H1 (cell line): Measurements from ENCODE around the gene CCL3. TPM values are rescaled to one million over a fixed set of nuclear protein-coding genes. Genes with fewer than 3 reads are reported as not detected.

Experiments
- CTCF ChIA-PET: fragments of 300-600 bp; sonication (Branson Sonifier 250); formaldehyde crosslinking; loops from one replicate; lab custom pipeline; 2021; ENCODE audit not compliant: partially characterized antibody; lab: Charles Lee
- POLR2A ChIA-PET: fragments of 300-600 bp; sonication (Branson Sonifier 250); formaldehyde crosslinking; loops from one replicate; lab custom pipeline; 2021; ENCODE audit warnings: inconsistent platforms; ENCODE audit not compliant: partially characterized antibody; lab: Charles Lee
- DNase-seq, 2 experiments: peaks; one replicate each; pipeline versions ENCODE4 v3.0.0 to v3.0.0-alpha.2; 2010 to 2022; ENCODE audit warnings: low spot score in 2 of 2, low read depth in 1 of 2, mixed read lengths in 1 of 2
- FAIRE-seq: peaks from 2 replicates; lab custom pipeline; 2011; peaks lifted over from hg19 to GRCh38; lab: Jason Lieb, UNC
- H2AFZ ChIP-seq: 2 replicates; pipeline ENCODE4 v1.8.1; 2012; ENCODE audit warnings: low read length, inconsistent platforms
- H2AK5ac ChIP-seq: 2 replicates; pipeline ENCODE4 v1.6.1; 2013; ENCODE audit warnings: low read depth, low read length
- H2BK120ac ChIP-seq: replicated peaks from 2 replicates; pipeline ENCODE3; 2013; ENCODE audit warnings: low read depth, low read length, inconsistent platforms
- H2BK12ac ChIP-seq: 2 replicates; pipeline ENCODE4 v1.6.1; 2013; ENCODE audit warnings: low read depth, low read length
- H2BK15ac ChIP-seq: 2 replicates; pipeline ENCODE4 v1.6.1; 2013; ENCODE audit warnings: low read length
- H2BK20ac ChIP-seq: 2 replicates; pipeline ENCODE4 v1.6.1; 2013; ENCODE audit warnings: low read length
- H2BK5ac ChIP-seq: 2 replicates; pipeline ENCODE4 v1.6.1; 2013; ENCODE audit warnings: low read depth, low read length
- H3K14ac ChIP-seq: 2 replicates; pipeline ENCODE4 v1.6.1; 2013; ENCODE audit warnings: inconsistent platforms; ENCODE audit not compliant: insufficient read length
- H3K18ac ChIP-seq: 2 replicates; pipeline ENCODE4 v1.6.1; 2013; ENCODE audit warnings: low read length; ENCODE audit errors: extremely low read depth
- H3K23ac ChIP-seq: 2 replicates; pipeline ENCODE4 v1.6.1; 2013; ENCODE audit warnings: inconsistent platforms; ENCODE audit not compliant: insufficient read length
- H3K23me2 ChIP-seq: 2 replicates; pipeline ENCODE4 v1.6.1; 2013; ENCODE audit warnings: low read depth, low read length
- H3K27ac ChIP-seq: 2 replicates; pipeline ENCODE4 v1.6.1; 2011; ENCODE audit warnings: low read depth, low read length, inconsistent platforms
- H3K27me3 ChIP-seq, 4 experiments: replicated peaks in 1 of 4; 1 replicate in 1 of 4; 2 replicates in 3 of 4; pipeline versions ENCODE4 v1.6.1 to v1.8.1; 2011 to 2013; ENCODE audit warnings: low read length in 3 of 4, mild to moderate bottlenecking in 3 of 4, inconsistent platforms in 2 of 4, mixed read lengths in 2 of 4, moderate library complexity in 1 of 4; ENCODE audit not compliant: control insufficient read depth in 3 of 4, insufficient read depth in 3 of 4; ENCODE audit errors: extremely low read depth in 1 of 4
- H3K36me3 ChIP-seq, 4 experiments: 2 replicates each; pipeline versions ENCODE4 v1.6.1 to v1.8.1; 2011 to 2013; ENCODE audit warnings: mild to moderate bottlenecking in 4 of 4, low read length in 3 of 4, moderate library complexity in 2 of 4, control low read depth in 1 of 4, inconsistent platforms in 1 of 4; ENCODE audit not compliant: insufficient read depth in 4 of 4, control insufficient read depth in 2 of 4
- H3K4ac ChIP-seq: replicated peaks from 2 replicates; pipeline ENCODE3; 2013; ENCODE audit warnings: low read length, low read depth, mixed read lengths, inconsistent platforms; ENCODE audit not compliant: insufficient read length
- H3K4me1 ChIP-seq, 4 experiments: replicated peaks in 1 of 4; 1 replicate in 1 of 4; 2 replicates in 3 of 4; pipeline versions ENCODE4 v1.6.1 to v1.8.1; 2011 to 2013; ENCODE audit warnings: low read length in 3 of 4, inconsistent platforms in 2 of 4, mixed read lengths in 1 of 4; ENCODE audit not compliant: insufficient read depth in 4 of 4, control insufficient read depth in 3 of 4
- H3K4me2 ChIP-seq, 2 experiments: 2 replicates each; pipeline versions ENCODE4 v1.6.1 to v1.8.1; 2011 to 2013; ENCODE audit warnings: low read depth in 2 of 2, low read length in 2 of 2, control low read depth in 1 of 2, inconsistent platforms in 1 of 2, mild to moderate bottlenecking in 1 of 2; ENCODE audit not compliant: insufficient read depth in 1 of 2
- H3K4me3 ChIP-seq, 4 experiments: fragments of 200-600, 300-600 bp in 1 of 4; sonication (generic), shearing (Covaris generic), sonication (Bioruptor Twin) in 1 of 4; 2 replicates each; pipeline versions ENCODE4 v1.5.1 to v1.8.1; 2011 to 2016; ENCODE audit warnings: low read length in 4 of 4, low read depth in 3 of 4, control low read depth in 2 of 4, inconsistent platforms in 2 of 4, mild to moderate bottlenecking in 2 of 4, mixed read lengths in 1 of 4, moderate library complexity in 1 of 4; ENCODE audit not compliant: insufficient read depth in 2 of 4; ENCODE audit errors: extremely low read depth in 1 of 4
- H3K56ac ChIP-seq: replicated peaks from 2 replicates; pipeline ENCODE3; 2013; ENCODE audit warnings: low read depth, mild to moderate bottlenecking, mixed read lengths, low read length, inconsistent platforms; ENCODE audit not compliant: insufficient read length
- H3K79me1 ChIP-seq: 2 replicates; pipeline ENCODE4 v1.6.1; 2013; ENCODE audit warnings: low read depth, low read length, control low read depth
- H3K79me2 ChIP-seq, 2 experiments: 2 replicates each; pipeline versions ENCODE4 v1.6.1 to v1.8.1; 2012 to 2013; ENCODE audit warnings: low read length in 2 of 2, mild to moderate bottlenecking in 2 of 2, inconsistent platforms in 1 of 2; ENCODE audit not compliant: insufficient read depth in 2 of 2, control insufficient read depth in 1 of 2
- H3K9ac ChIP-seq, 4 experiments: replicated peaks in 1 of 4; 1 replicate in 1 of 4; 2 replicates in 3 of 4; pipeline versions ENCODE4 v1.6.1 to v1.8.1; 2011 to 2013; ENCODE audit warnings: low read depth in 3 of 4, low read length in 3 of 4, control low read depth in 2 of 4, mild to moderate bottlenecking in 2 of 4, moderate library complexity in 2 of 4, inconsistent platforms in 1 of 4; ENCODE audit errors: extremely low read depth in 1 of 4
- H3K9me3 ChIP-seq, 2 experiments: 2 replicates each; pipeline versions ENCODE4 v1.6.1 to v1.8.1; 2012 to 2013; ENCODE audit warnings: mild to moderate bottlenecking in 2 of 2, moderate library complexity in 2 of 2, control low read depth in 1 of 2, inconsistent platforms in 1 of 2, low read depth in 1 of 2, low read length in 1 of 2, mixed read lengths in 1 of 2; ENCODE audit not compliant: insufficient read depth in 2 of 2
- H4K20me1 ChIP-seq, 2 experiments: replicated peaks in 1 of 2; 2 replicates each; pipeline versions ENCODE3 to v1.8.1; 2011 to 2013; ENCODE audit warnings: inconsistent platforms in 2 of 2, low read length in 2 of 2, mild to moderate bottlenecking in 1 of 2; ENCODE audit not compliant: insufficient read depth in 2 of 2, control insufficient read depth in 1 of 2
- H4K5ac ChIP-seq: 2 replicates; pipeline ENCODE4 v1.6.1; 2013; ENCODE audit warnings: low read length, low read depth, mixed read lengths, inconsistent platforms; ENCODE audit not compliant: insufficient read length
- H4K8ac ChIP-seq: 2 replicates; pipeline ENCODE4 v1.8.0; 2013; ENCODE audit warnings: mild to moderate bottlenecking, moderate library complexity, low read length, inconsistent platforms; ENCODE audit not compliant: insufficient read depth; ENCODE audit errors: extremely low read depth
- H4K91ac ChIP-seq: replicated peaks from 2 replicates; pipeline ENCODE3; 2013; ENCODE audit warnings: low read length, mixed read lengths, inconsistent platforms; ENCODE audit not compliant: insufficient read length
- CBX5 ChIP-seq: fragments of 300-800, 300-1000 bp; sonication (generic); IDR thresholded peaks from 2 replicates; pipeline ENCODE4 v1.7.1; 2016; ENCODE audit warnings: antibody characterized with exemption, low read length, low read depth
- CHD1 ChIP-seq: IDR thresholded peaks from 2 replicates; pipeline ENCODE4 v1.6.1; 2012; ENCODE audit warnings: low read depth, low read length, improper control_type of control experiment
- EGR1 ChIP-seq: IDR thresholded peaks from 2 replicates; pipeline ENCODE4 v1.6.1; 2011; ENCODE audit warnings: low read depth, low read length, borderline replicate concordance
- EZH2 ChIP-seq: fragments of 200-600 bp; sonication (generic); IDR thresholded peaks from 2 replicates; pipeline ENCODE4 v1.7.1; 2012; ENCODE audit warnings: low read depth, mild to moderate bottlenecking, moderate library complexity, low read length, inconsistent platforms; ENCODE audit not compliant: severe bottlenecking
- HDAC2 ChIP-seq, 2 experiments: fragments of 300-600 bp in 1 of 2; sonication (generic) in 1 of 2; IDR thresholded peaks; 2 replicates each; pipeline ENCODE4 v1.6.1; 2011 to 2012; ENCODE audit warnings: low read depth in 2 of 2, low read length in 2 of 2, mild to moderate bottlenecking in 2 of 2, moderate library complexity in 2 of 2, borderline replicate concordance in 1 of 2, inconsistent platforms in 1 of 2
- HDAC6 ChIP-seq: IDR thresholded peaks from one replicate; pipeline ENCODE4 v1.7.1; 2012; ENCODE audit warnings: low read depth, mild to moderate bottlenecking, inconsistent platforms, low read length, moderate library complexity
- NRF1 ChIP-seq: IDR thresholded peaks from 2 replicates; pipeline ENCODE4 v1.6.1; 2011; ENCODE audit warnings: mild to moderate bottlenecking, low read depth, low read length, improper control_type of control experiment
- POLR2A ChIP-seq, 2 experiments: IDR thresholded peaks; 1 replicate in 1 of 2; 2 replicates in 1 of 2; pipeline ENCODE4 v1.6.1; 2011; ENCODE audit warnings: low read depth in 2 of 2, low read length in 2 of 2, mild to moderate bottlenecking in 2 of 2; ENCODE audit errors: control extremely low read depth in 1 of 2
- RBBP5 ChIP-seq: IDR thresholded peaks from 2 replicates; pipeline ENCODE4 v1.7.1; 2012; ENCODE audit warnings: low read depth, mild to moderate bottlenecking, inconsistent platforms, low read length, moderate library complexity, borderline replicate concordance
- RXRA ChIP-seq: IDR thresholded peaks from 2 replicates; pipeline ENCODE4 v1.6.1; 2011; ENCODE audit warnings: low read depth, mild to moderate bottlenecking, low read length, moderate library complexity; ENCODE audit not compliant: insufficient read depth
- WGBS, 2 experiments: shearing (Covaris generic) in 1 of 2; methylation state at CpG; one replicate each; pipeline versions ENCODE4 v1.1.6 to v1.1.7; 2013 to 2015; ENCODE audit warnings: low lambda C conversion rate in 2 of 2, mixed read lengths in 2 of 2, inconsistent platforms in 1 of 2, low coverage in 1 of 2, missing lambda C conversion rate in 1 of 2; ENCODE audit not compliant: insufficient replicate concordance in 2 of 2, insufficient coverage in 1 of 2, insufficient read length in 1 of 2; ENCODE audit errors: extremely low coverage in 1 of 2, missing lambda C conversion rate in 1 of 2; 5-methylcytosine and 5-hydroxymethylcytosine counted together
- polyA plus RNA-seq, 7 experiments: library from polyadenylated mRNA; depleted of rRNA in 3 of 7; stranded (reverse) in 5 of 7; unstranded in 2 of 7; fragments of >200 nt in 5 of 7; fragments of 200-250 nt in 2 of 7; gene quantifications; 1 replicate in 5 of 7; 2 replicates in 1 of 7; 4 replicates in 1 of 7; pipeline versions ENCODE4 v1.2.1 to v1.2.3, GENCODE V29; 2011 to 2013; ENCODE audit warnings: missing spikeins in 2 of 7, mixed read lengths in 2 of 7
- total RNA-seq: library from RNA; stranded (reverse); fragmentation: NEBNext Ultra II Directional; extraction: Animal tissue kit (Norgen Biotek cat#: 25700); gene quantifications from 2 replicates; pipeline ENCODE4 v1.2.1, GENCODE V29; 2021

Gene CCL3
- total and polyA plus RNA-seq, 2 of the 8 experiments (the other 6 are each of a cell fraction or from before 2014, with no cell fraction given) = not detected

GRCh38 chr17:36092230-36092629, 2.3 kb upstream of the CCL3 start:
- WGBS, 2 experiments = 93% methylated on average over 4 of the region's 4 CpGs; no CpG with 5 or more reads in 1 of the 2 experiments
- H4K20me1 ChIP-seq = no peaks in the 10 kb centered on the region
- CTCF ChIA-PET = interaction anchor here (1.5 kb wide), 1 partner anchor 19 kb away, joined by 5 read pairs; no protein-coding TSS in a partner anchor
- no peak overlapping the region for H2BK12ac ChIP-seq
- H4K8ac ChIP-seq = no peak overlapping the region
- no peak overlapping the region for H3K9ac ChIP-seq
- no peaks in the 10 kb centered on the region for H3K36me3 ChIP-seq
- no peaks in the 10 kb centered on the region; a peak in 1 of 7 replicates for H3K4me1 ChIP-seq
- no peaks in the 10 kb centered on the region for H3K27me3 ChIP-seq
- no peak overlapping the region for H4K5ac ChIP-seq
- no peak overlapping the region for H3K18ac ChIP-seq
- POLR2A ChIA-PET = no interaction called here
- H2BK15ac ChIP-seq = no peak overlapping the region
- no peak overlapping the region for H3K56ac ChIP-seq
- FAIRE-seq = no peak
- H3K27ac ChIP-seq = no peak overlapping the region
- no peak overlapping the region for H3K4me3 ChIP-seq
- H2BK5ac ChIP-seq = no peak overlapping the region
- no peak overlapping the region for H3K14ac ChIP-seq
- no peak overlapping the region for H3K4ac ChIP-seq
- no peak overlapping the region for H2AFZ ChIP-seq
- no peak for DNase-seq
- no peaks in the 10 kb centered on the region for H3K79me2 ChIP-seq
- H2BK20ac ChIP-seq = no peak overlapping the region
- no peak overlapping the region for H4K91ac ChIP-seq
- no peak for TF ChIP-seq CBX5
- TF ChIP-seq POLR2A (IDR thresholded peaks at IDR 0.05; ENCODE audit: control extremely low read depth in 1 of 2, low read depth in 2 of 2, low read length in 2 of 2) = no peak
- TF ChIP-seq NRF1 = no peak
- no peak for TF ChIP-seq RXRA
- TF ChIP-seq EZH2 = no peak
- TF ChIP-seq EGR1 = no peak
- no peak for TF ChIP-seq HDAC2 (IDR thresholded peaks at IDR 0.05; ENCODE audit: borderline replicate concordance in 1 of 2, low read depth in 2 of 2, low read length in 2 of 2)
- no peak for TF ChIP-seq RBBP5
- no peak for TF ChIP-seq HDAC6
- TF ChIP-seq CHD1 = no peak
- H2BK120ac ChIP-seq = no peak overlapping the region
- no peak overlapping the region for H2AK5ac ChIP-seq
- no peaks in the 10 kb centered on the region for H3K23me2 ChIP-seq
- no peaks in the 10 kb centered on the region for H3K9me3 ChIP-seq
- H3K79me1 ChIP-seq = no peaks in the 10 kb centered on the region
- no peak overlapping the region for H3K23ac ChIP-seq
- no peak overlapping the region for H3K4me2 ChIP-seq
